ENCODE data around the gene SEMA4G. TPM values are rescaled to one million over a fixed set of nuclear protein-coding genes. Genes with fewer than 3 reads are reported as not detected.

SEMA4G gene
- total and polyA plus RNA-seq, 2 of the 13 experiments (the other 11 are each of a cell fraction or from before 2014, with no cell fraction given) = 46.2 to 207 TPM

DNA sequence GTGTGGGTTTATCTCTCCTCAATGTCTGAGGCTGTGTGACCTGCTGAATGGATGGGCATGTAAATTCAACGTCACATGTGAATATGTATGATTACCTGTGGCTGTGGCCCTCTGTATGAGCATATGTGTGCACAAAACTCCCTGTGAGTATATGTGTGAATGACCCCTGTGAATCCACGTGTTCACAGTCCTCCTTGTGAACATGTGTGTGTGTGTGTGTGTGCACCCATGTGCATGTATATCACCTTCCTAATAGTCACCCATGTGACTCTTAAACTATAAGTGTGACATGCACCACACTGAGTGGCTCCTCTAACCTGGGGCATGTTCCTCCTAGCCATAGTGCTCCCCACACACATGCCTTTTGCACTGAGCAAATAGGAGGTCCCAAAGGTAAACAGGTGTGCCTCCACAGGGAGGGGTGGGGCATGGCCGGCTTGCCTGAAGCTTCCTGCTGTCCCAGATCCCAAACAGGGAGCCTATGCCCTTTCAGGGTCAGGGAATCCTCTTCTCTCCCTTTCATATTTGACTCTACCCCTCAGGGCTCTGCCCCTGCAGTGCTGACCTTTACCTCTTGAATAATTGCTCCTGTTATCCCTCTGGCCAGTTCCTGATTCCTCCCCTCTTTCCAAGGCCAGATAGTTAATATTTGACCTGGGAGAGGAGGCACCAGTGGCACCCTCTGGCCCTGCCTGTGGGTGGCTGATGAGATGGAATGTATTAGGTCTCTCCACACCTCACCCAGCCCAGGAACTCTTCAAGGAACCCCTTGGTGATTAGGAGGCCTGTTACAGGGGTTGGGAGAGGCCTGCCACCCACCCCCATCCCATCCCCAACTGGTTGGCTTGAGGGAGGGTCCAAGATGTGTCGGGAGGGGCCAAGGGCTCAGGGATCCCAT, 1.9 kb downstream of the SEMA4G start (continued):
- TF ChIP-seq CC2D1A (CRISPR knock-in tag; IDR thresholded peaks at IDR 0.05) (no peak), PPARG (CRISPR knock-in tag; conservative IDR thresholded peaks at IDR 0.05) (peak; percentile 94), ZNF326 (CRISPR knock-in tag; IDR thresholded peaks at IDR 0.05; ENCODE audit: borderline replicate concordance) (no peak), MZF1 (CRISPR knock-in tag; IDR thresholded peaks at IDR 0.05; ENCODE audit: borderline replicate concordance) (no peak), NFIC (IDR thresholded peaks at IDR 0.05; ENCODE audit: low read length) (no peak), HIVEP1 (CRISPR knock-in tag; IDR thresholded peaks at IDR 0.05) (peak; percentile 99), MNT (IDR thresholded peaks at IDR 0.05) (peak; percentile 91), CEBPG (CRISPR knock-in tag; IDR thresholded peaks at IDR 0.05) (no peak), ZNF331 (CRISPR knock-in tag; IDR thresholded peaks at IDR 0.05) (peak; percentile 71), PATZ1 (CRISPR knock-in tag; IDR thresholded peaks at IDR 0.05) (peak; percentile 97), ZNF839 (CRISPR knock-in tag; IDR thresholded peaks at IDR 0.05; ENCODE audit: borderline replicate concordance) (no peak), HOXA9 (CRISPR knock-in tag; IDR thresholded peaks at IDR 0.05; ENCODE audit: borderline replicate concordance) (no peak), ZNF10 (CRISPR knock-in tag; IDR thresholded peaks at IDR 0.05; ENCODE audit: borderline replicate concordance, low read depth) (no peak), ZNF549 (CRISPR knock-in tag; IDR thresholded peaks at IDR 0.05) (no peak), ZNF432 (CRISPR knock-in tag; IDR thresholded peaks at IDR 0.05; ENCODE audit: borderline replicate concordance) (no peak), POLR2AphosphoS5 (IDR thresholded peaks at IDR 0.05; ENCODE audit: low read depth, low read length) (peak; percentile 51; the same call in 1 of the 2 replicates), PHF20 (CRISPR knock-in tag; IDR thresholded peaks at IDR 0.05) (no peak; the same call in 1 of the 2 replicates), ZNF136 (CRISPR knock-in tag; IDR thresholded peaks at IDR 0.05; ENCODE audit: low read depth) (0 out of 2 replicates have a peak, but pooled peaks have one; percentile 83), ZNF576 (CRISPR knock-in tag; IDR thresholded peaks at IDR 0.05) (no peak), NR2F2 (IDR thresholded peaks at IDR 0.05; ENCODE audit: borderline replicate concordance, low read depth) (no peak), CREB3 (CRISPR knock-in tag; IDR thresholded peaks at IDR 0.05) (no peak), POLR2G (IDR thresholded peaks at IDR 0.05; ENCODE audit: low read depth, low read length) (peak; percentile 63)
- TF ChIP-seq, protein P1, sequence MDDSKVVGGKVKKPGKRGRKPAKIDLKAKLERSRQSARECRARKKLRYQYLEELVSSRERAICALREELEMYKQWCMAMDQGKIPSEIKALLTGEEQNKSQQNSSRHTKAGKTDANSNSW (CRISPR knock-in tag; IDR thresholded peaks at IDR 0.05; ENCODE audit: borderline replicate concordance) = no peak
- TF ChIP-seq, protein P2, sequence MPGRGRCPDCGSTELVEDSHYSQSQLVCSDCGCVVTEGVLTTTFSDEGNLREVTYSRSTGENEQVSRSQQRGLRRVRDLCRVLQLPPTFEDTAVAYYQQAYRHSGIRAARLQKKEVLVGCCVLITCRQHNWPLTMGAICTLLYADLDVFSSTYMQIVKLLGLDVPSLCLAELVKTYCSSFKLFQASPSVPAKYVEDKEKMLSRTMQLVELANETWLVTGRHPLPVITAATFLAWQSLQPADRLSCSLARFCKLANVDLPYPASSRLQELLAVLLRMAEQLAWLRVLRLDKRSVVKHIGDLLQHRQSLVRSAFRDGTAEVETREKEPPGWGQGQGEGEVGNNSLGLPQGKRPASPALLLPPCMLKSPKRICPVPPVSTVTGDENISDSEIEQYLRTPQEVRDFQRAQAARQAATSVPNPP (CRISPR knock-in tag; IDR thresholded peaks at IDR 0.05) = no peak
